ENCODE results near the gene RHOU.

The RHOU gene

GRCh38 chr1:228755800-228756199 is 20.5 kb downstream of the RHOU start:
- WGBS (ENCODE audit: insufficient coverage, insufficient read length): no CpG with 5 or more reads among the region's 3 CpGs
- no peak overlapping the region for H3K4me3 ChIP-seq (ENCODE audit: low read length)
- no peaks in the 10 kb centered on the region for H3K27me3 ChIP-seq (ENCODE audit: control insufficient read depth, insufficient read depth, low read length)
- H3K4me1 ChIP-seq (ENCODE audit: control insufficient read depth, insufficient read depth, low read length): no peaks in the 10 kb centered on the region
- H3K9me3 ChIP-seq (ENCODE audit: control insufficient read depth, insufficient read depth, low read length): no peaks in the 10 kb centered on the region
- no peaks in the 10 kb centered on the region for H3K36me3 ChIP-seq (ENCODE audit: control insufficient read depth, insufficient read depth, low read length)
- H3K27ac ChIP-seq (ENCODE audit: low read length): no peak overlapping the region
- DNase-seq (ENCODE audit: low read depth, low spot score): no peak

GRCh38 chr1:228756457-228756856 is 21.2 kb downstream of the RHOU start:
- Histone ChIP-seq H3K36me3 (ENCODE audit: control insufficient read depth, insufficient read depth, low read length) (no peaks in the 10 kb centered on the region), H3K27me3 (ENCODE audit: control insufficient read depth, insufficient read depth, low read length) (no peaks in the 10 kb centered on the region), H3K4me1 (ENCODE audit: control insufficient read depth, insufficient read depth, low read length) (no peaks in the 10 kb centered on the region), H3K4me3 (ENCODE audit: low read length) (no peak overlapping the region), H3K9me3 (ENCODE audit: control insufficient read depth, insufficient read depth, low read length) (no peaks in the 10 kb centered on the region), H3K27ac (ENCODE audit: low read length) (no peak overlapping the region)
- WGBS (ENCODE audit: insufficient coverage, insufficient read length): no CpG with 5 or more reads among the region's 5 CpGs
- no peak for DNase-seq (ENCODE audit: low read depth, low spot score)

- no peak for DNase-seq (ENCODE audit: low read depth, low spot score)
- no CpG with 5 or more reads among the region's 4 CpGs for WGBS (ENCODE audit: insufficient coverage, insufficient read length)
These were observed 23.2 kb downstream of the RHOU start for GRCh38 chr1:228758447-228758846.

GRCh38 chr1:228760979-228761378 is 25.7 kb downstream of the RHOU start:
- Histone ChIP-seq H3K27me3 (ENCODE audit: control insufficient read depth, insufficient read depth, low read length) (no peaks in the 10 kb centered on the region), H3K36me3 (ENCODE audit: control insufficient read depth, insufficient read depth, low read length) (no peaks in the 10 kb centered on the region), H3K27ac (ENCODE audit: low read length) (no peak overlapping the region), H3K4me1 (ENCODE audit: control insufficient read depth, insufficient read depth, low read length) (no peaks in the 10 kb centered on the region), H3K9me3 (ENCODE audit: control insufficient read depth, insufficient read depth, low read length) (no peaks in the 10 kb centered on the region), H3K4me3 (ENCODE audit: low read length) (no peak overlapping the region)
- DNase-seq (ENCODE audit: low read depth, low spot score): no peak
- WGBS (ENCODE audit: insufficient coverage, insufficient read length): no CpG with 5 or more reads among the region's 9 CpGs

More at GRCh38 chr1:228758447-228758846, 23.2 kb downstream of the RHOU start:
- Histone ChIP-seq H3K36me3 (ENCODE audit: control insufficient read depth, insufficient read depth, low read length) (no peaks in the 10 kb centered on the region), H3K27ac (ENCODE audit: low read length) (no peak overlapping the region), H3K27me3 (ENCODE audit: control insufficient read depth, insufficient read depth, low read length) (no peaks in the 10 kb centered on the region), H3K9me3 (ENCODE audit: control insufficient read depth, insufficient read depth, low read length) (no peaks in the 10 kb centered on the region), H3K4me3 (ENCODE audit: low read length) (no peak overlapping the region), H3K4me1 (ENCODE audit: control insufficient read depth, insufficient read depth, low read length) (no peaks in the 10 kb centered on the region)

GRCh38 chr1:228763561-228763960 is 28.3 kb downstream of the RHOU start:
- no peaks in the 10 kb centered on the region for H3K27me3 ChIP-seq (ENCODE audit: control insufficient read depth, insufficient read depth, low read length)
- H3K4me3 ChIP-seq (ENCODE audit: low read length): no peak overlapping the region
- no peak for DNase-seq (ENCODE audit: low read depth, low spot score)
- no peaks in the 10 kb centered on the region for H3K4me1 ChIP-seq (ENCODE audit: control insufficient read depth, insufficient read depth, low read length)
- H3K36me3 ChIP-seq (ENCODE audit: control insufficient read depth, insufficient read depth, low read length): no peaks in the 10 kb centered on the region
- H3K27ac ChIP-seq (ENCODE audit: low read length): no peak overlapping the region
- no CpG with 5 or more reads among the region's 3 CpGs for WGBS (ENCODE audit: insufficient coverage, insufficient read length)
- no peaks in the 10 kb centered on the region for H3K9me3 ChIP-seq (ENCODE audit: control insufficient read depth, insufficient read depth, low read length)

GRCh38 chr1:228765168-228765946 is 30.1 kb downstream of the RHOU start:
- Histone ChIP-seq H3K9me3 (ENCODE audit: control insufficient read depth, insufficient read depth, low read length) (no peaks in the 10 kb centered on the region), H3K4me3 (ENCODE audit: low read length) (no peak overlapping the region), H3K27ac (ENCODE audit: low read length) (no peak overlapping the region), H3K27me3 (ENCODE audit: control insufficient read depth, insufficient read depth, low read length) (no peaks in the 10 kb centered on the region), H3K36me3 (ENCODE audit: control insufficient read depth, insufficient read depth, low read length) (no peaks in the 10 kb centered on the region), H3K4me1 (ENCODE audit: control insufficient read depth, insufficient read depth, low read length) (no peaks in the 10 kb centered on the region)
- DNase-seq (ENCODE audit: low read depth, low spot score): no peak
- WGBS (ENCODE audit: insufficient coverage, insufficient read length): no CpG with 5 or more reads among the region's 8 CpGs

- Histone ChIP-seq H3K4me1 (ENCODE audit: control insufficient read depth, insufficient read depth, low read length) (no peaks in the 10 kb centered on the region), H3K27me3 (ENCODE audit: control insufficient read depth, insufficient read depth, low read length) (no peaks in the 10 kb centered on the region), H3K9me3 (ENCODE audit: control insufficient read depth, insufficient read depth, low read length) (no peaks in the 10 kb centered on the region), H3K4me3 (ENCODE audit: low read length) (no peak overlapping the region), H3K27ac (ENCODE audit: low read length) (no peak overlapping the region), H3K36me3 (ENCODE audit: control insufficient read depth, insufficient read depth, low read length) (no peaks in the 10 kb centered on the region)
- no CpG with 5 or more reads among the region's 3 CpGs for WGBS (ENCODE audit: insufficient coverage, insufficient read length)
- DNase-seq (ENCODE audit: low read depth, low spot score): no peak
These were observed 31.5 kb downstream of the RHOU start for GRCh38 chr1:228766788-228767187.

GRCh38 chr1:228767636-228768354 is 32.5 kb downstream of the RHOU start:
- DNase-seq (ENCODE audit: low read depth, low spot score): no peak
- Histone ChIP-seq H3K9me3 (ENCODE audit: control insufficient read depth, insufficient read depth, low read length) (no peaks in the 10 kb centered on the region), H3K36me3 (ENCODE audit: control insufficient read depth, insufficient read depth, low read length) (no peaks in the 10 kb centered on the region), H3K27me3 (ENCODE audit: control insufficient read depth, insufficient read depth, low read length) (no peaks in the 10 kb centered on the region), H3K4me1 (ENCODE audit: control insufficient read depth, insufficient read depth, low read length) (no peaks in the 10 kb centered on the region), H3K4me3 (ENCODE audit: low read length) (no peak overlapping the region), H3K27ac (ENCODE audit: low read length) (no peak overlapping the region)
- WGBS (ENCODE audit: insufficient coverage, insufficient read length): no CpG with 5 or more reads among the region's 6 CpGs

- Histone ChIP-seq H3K4me3 (ENCODE audit: low read length) (no peak overlapping the region), H3K9me3 (ENCODE audit: control insufficient read depth, insufficient read depth, low read length) (no peaks in the 10 kb centered on the region), H3K4me1 (ENCODE audit: control insufficient read depth, insufficient read depth, low read length) (no peaks in the 10 kb centered on the region), H3K27me3 (ENCODE audit: control insufficient read depth, insufficient read depth, low read length) (no peaks in the 10 kb centered on the region), H3K36me3 (ENCODE audit: control insufficient read depth, insufficient read depth, low read length) (no peaks in the 10 kb centered on the region), H3K27ac (ENCODE audit: low read length) (no peak overlapping the region)
- no CpG with 5 or more reads among the region's 12 CpGs for WGBS (ENCODE audit: insufficient coverage, insufficient read length)
- DNase-seq (ENCODE audit: low read depth, low spot score): no peak
These were observed 33.2 kb downstream of the RHOU start for GRCh38 chr1:228768355-228769000.

- Histone ChIP-seq H3K27me3 (ENCODE audit: control insufficient read depth, insufficient read depth, low read length) (no peaks in the 10 kb centered on the region), H3K27ac (ENCODE audit: low read length) (no peak overlapping the region), H3K4me3 (ENCODE audit: low read length) (no peak overlapping the region), H3K9me3 (ENCODE audit: control insufficient read depth, insufficient read depth, low read length) (no peaks in the 10 kb centered on the region), H3K4me1 (ENCODE audit: control insufficient read depth, insufficient read depth, low read length) (no peaks in the 10 kb centered on the region), H3K36me3 (ENCODE audit: control insufficient read depth, insufficient read depth, low read length) (no peaks in the 10 kb centered on the region)
- DNase-seq (ENCODE audit: low read depth, low spot score): no peak
- WGBS (ENCODE audit: insufficient coverage, insufficient read length): no CpG with 5 or more reads among the region's 5 CpGs
These were observed 35.5 kb downstream of the RHOU start for GRCh38 chr1:228770779-228771223.
